Stimulated activated CD8-positive, alpha-beta memory T cell treated with anti-CD3 and anti-CD28 coated beads, Interleukin-4, amount 100 ng/mL, for 24 hours (primary cell): ENCODE measurements around the gene PSORS1C1.
A peak's percentile ranks its signal among the peaks of the same experiment; 100 is the strongest.
"Not testable (repeated sequence)": the region's sequence is repeated elsewhere in the genome, so short reads cannot be mapped to it uniquely, and the experiment has no call there.

ENCODE experiments used
- DNase-seq: peaks from one replicate; pipeline ENCODE4 v3.0.0-alpha.2; 2020; ENCODE audit warnings: low read depth

Gene PSORS1C1

GRCh38 chr6:31114541-31114878 is at the start of gene PSORS1C1:
PSORS1C1 (plus strand) TSS chr6:31114800; CDS start chr6:31129633, 14,833 bp downstream.
- no peak for DNase-seq

DNA sequence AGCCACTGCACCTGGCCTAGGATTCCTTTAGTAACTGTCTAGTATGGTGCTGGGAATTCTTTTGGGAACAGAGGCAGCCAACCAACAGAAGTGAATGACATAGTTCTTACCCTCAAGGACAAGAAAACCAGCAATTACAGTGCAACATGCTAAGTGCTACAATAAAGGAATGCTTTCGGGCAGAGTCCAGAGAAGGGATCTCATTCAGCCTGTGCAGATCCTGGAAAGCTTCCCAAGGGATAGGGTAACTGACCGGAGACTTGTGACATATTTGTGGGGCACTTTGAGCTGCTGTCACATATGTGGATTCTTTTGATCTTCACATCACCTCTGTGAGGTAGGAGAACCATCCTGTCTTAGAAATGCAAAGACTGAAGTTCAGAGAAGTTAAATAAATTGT is 49.0 kb upstream of the PSORS1C1 start:
- DNase-seq, result no peak

DNA sequence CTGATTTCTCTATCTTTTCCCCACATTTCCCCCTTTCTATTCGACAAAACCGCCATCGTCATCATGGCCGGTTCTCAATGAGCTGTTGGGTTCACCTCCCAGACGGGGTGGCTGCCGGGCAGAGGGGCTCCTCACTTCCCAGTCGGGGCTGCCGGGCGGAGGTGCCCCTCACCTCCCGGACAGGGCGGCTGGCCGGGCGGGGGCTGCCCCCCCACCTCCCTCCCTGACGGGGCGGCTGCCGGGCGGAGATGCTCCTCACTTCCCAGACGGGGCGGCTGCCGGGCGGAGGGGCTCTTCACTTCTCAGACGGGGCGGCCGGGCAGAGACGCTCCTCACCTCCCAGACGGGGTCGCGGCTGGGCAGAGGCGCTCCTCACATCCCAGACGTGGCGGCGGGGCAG is 47.6 kb upstream of the PSORS1C1 start:
- not testable (repeated sequence) for DNase-seq

DNA sequence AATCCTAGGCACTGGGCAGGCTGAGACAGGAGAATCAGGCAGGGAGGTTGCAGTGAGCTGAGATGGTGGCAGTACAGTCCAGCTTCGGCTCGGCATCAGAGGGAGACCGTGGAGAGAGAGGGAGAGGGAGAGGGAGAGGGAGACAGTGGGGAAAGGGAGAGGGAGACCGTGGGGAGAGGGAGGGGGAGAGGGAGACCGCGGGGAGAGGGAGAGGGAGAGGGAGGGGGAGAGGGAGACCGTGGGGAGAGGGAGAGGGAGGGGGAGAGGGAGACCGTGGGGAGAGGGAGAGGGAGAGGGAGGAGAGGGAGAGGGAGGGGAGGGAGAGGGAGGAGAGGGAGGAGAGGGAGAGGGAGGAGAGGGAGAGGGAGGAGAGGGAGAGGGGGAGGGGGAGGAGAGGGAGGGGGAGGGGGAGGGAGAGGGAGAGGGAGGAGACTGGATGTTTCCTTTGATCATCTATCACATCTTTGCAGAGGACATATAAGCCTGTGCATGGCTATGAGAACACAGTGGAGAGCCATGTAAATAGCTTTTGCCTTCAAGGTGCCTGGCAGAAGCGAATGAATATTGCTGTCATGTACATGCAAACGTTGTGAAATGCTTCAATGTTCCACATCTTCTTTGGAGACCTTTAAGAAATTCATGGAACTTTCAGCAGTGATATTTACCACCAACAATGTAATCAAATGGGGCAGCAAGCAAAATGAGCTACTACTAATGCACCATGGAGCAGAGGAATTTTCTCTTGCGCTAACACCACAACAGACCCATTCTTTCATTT is 46.5 kb upstream of the PSORS1C1 start:
- DNase-seq, result not testable (repeated sequence)

DNA sequence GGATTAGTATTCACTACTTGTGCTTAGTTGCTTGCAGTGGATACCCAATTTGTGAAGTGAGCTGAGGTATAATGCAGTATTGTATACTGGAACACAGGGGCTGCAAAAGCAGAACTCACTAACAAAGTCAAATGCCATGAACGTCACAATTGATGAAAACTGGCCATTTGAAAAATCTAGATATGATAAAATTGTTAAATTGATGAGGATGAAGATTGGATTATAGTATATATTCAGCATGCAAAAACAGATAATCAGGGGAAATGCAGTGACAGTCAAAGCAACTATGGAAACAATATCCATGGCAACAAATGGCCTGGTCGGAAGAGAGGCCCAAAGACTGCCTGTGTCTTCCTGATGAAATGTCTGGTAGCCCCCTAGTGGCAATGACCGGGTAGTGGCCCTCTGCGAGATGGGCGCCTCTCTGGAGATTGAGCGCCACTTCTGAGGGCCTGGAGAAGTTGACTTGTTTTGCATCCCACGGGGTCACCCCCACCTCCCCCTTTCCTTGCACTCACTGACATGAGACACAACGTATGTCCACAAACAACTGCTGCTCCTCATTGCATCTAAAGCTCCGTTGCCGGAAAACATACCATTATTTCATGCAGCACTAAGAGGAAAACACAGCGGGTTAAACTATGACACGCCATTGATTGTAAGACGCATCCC is 45.8 kb upstream of the PSORS1C1 start:
- peak; percentile 55 for DNase-seq

- DNase-seq, result no peak
These were observed 43.8 kb upstream of the PSORS1C1 start for GRCh38 chr6:31070711-31071197.

DNA sequence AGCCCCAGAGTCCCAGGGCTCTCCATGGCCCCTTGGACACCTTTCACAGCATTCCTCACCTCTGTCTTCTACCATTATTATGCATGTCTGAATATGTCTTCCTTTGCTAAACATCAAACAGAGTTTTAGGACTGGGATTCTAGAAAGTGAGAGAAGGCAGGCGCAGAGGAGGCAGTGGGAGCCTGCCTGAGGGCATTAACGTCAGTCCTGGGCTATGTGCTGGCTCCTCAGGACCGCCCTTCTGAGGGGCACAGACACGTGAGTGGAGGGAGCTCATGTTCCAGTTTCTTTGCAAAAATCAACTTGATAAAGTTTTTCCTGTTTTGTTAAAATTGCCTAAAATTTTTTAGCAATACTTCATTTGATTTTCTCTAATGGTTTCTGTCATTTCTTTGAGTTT is 40.2 kb upstream of the PSORS1C1 start:
- DNase-seq, result no peak

- no peak for DNase-seq
These were observed 39.1 kb upstream of the PSORS1C1 start for GRCh38 chr6:31075528-31075927.

GRCh38 chr6:31076611-31077010 is 38.0 kb upstream of the PSORS1C1 start:
- no peak for DNase-seq

DNA sequence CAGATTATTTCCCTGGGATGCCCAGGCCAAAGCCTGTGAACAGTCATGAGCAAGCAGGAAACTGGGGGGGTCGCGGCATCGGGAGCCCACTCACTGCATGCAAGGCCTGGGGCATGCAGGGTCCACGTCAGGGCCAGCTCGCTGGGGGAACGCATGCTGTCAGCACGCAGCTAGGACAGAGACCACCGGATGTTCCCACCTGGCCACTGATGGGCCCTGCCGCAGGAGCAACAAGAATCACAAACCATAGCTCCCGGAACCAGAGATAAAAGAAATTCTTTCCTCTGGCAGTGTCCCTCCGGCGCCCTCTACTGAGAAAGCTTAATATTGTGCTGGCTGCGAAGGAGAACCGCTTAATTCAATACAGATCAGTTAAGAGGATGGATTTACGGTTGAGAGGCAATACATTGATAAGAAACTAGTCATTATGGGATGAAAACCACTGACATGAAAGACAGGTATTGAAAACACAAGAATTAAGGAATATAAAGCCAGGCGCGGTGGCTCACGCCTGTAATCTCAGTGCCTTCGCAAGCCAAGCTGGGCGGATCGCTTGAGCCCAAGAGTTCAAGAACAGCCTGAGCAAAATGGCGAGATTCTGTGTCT is 34.8 kb upstream of the PSORS1C1 start:
- DNase-seq, result peak; percentile 42

- no peak for DNase-seq
These were observed 32.7 kb upstream of the PSORS1C1 start for GRCh38 chr6:31081872-31082271.

GRCh38 chr6:31083742-31084354 is 30.8 kb upstream of the PSORS1C1 start:
- DNase-seq, result no peak

DNA sequence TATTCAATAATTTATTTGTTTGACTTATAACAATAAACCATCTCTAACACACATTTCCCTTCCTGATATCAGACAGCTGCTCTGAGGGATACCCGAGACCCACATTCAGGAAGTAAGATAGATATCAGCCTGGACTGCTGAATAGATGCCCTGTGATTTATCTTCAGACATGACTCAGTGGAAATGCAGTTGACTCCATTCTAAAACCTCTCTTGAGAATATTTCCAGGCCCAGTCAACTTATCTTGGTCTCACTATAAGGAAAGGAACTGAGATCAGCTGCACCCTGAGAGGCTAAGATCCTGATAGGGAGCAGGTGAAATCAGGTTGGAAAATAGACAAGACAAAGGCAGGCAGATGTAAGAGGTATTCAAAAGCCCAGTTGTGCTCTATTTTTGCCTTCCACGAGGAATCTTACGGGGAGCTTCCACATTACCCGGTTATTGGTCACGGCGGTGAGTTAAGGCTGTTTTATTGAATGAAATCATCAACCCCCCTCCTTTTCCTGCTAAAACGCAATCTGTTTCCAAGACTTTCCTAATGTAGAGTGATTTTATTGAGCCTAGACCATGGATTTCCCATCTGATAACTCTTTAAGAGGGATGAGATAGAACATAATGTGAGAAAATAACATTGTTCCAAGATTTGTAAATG is 27.7 kb upstream of the PSORS1C1 start:
- DNase-seq, result no peak

DNA sequence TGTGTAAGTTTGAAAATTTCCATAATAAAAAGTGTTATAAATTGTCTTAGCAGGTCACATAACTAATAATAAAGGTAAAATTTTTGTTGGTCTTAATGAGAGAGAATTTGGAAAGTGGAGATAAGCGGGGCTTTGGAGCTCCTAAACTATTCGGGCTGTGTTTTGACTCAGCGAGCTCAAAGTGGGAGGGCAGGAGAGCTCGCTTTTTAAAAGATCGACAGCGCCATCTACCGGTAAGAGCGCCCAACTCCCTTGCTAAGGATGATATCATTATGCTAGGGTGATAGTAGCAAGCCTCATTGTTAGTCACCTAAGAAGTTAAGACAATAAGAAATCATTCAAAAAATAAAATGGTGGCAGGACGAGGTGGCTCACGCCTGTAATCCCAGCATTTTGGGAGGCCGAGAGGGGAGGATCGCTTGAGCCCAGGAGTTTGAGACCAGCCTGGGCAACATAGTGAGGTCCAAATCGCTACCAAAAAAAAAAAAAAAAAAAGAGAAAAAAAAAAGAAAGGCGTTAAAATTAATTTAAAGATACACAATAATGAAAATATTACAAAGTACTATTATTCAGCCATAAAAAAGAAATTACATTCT is 27.0 kb upstream of the PSORS1C1 start:
- DNase-seq, result peak; percentile 77

DNA sequence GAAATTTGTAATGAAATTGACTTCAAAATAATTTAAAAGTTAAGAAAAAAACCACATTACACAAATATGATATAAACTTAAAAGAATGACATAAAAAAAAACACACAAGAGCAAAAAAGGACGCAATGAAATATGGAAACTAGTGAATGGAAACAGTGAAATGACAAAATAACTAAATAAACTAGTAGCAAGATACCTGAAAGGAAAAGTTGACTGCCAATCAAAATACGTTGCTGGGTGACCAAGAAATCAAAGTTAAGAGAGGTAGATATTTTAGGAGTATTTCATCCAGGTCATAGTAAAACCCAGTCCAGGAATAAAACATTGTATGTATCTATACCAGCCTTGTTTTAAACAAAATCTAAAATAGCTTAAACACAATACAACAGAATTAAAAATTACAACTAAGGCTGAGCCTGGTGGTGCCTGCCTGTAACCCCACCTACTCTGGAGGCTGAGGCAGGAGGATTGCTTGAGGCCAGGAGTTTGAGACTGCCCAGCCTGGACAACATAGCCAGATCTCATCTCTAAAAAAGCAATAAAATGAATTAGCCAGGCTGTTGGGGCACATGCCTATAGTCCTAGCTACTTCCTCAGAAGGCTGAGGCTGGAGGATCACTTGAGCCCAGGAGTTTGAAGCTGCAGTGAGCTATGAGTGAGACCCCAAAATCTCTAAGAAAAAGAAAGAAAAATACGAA is 24.2 kb upstream of the PSORS1C1 start:
- DNase-seq, result no peak

DNA sequence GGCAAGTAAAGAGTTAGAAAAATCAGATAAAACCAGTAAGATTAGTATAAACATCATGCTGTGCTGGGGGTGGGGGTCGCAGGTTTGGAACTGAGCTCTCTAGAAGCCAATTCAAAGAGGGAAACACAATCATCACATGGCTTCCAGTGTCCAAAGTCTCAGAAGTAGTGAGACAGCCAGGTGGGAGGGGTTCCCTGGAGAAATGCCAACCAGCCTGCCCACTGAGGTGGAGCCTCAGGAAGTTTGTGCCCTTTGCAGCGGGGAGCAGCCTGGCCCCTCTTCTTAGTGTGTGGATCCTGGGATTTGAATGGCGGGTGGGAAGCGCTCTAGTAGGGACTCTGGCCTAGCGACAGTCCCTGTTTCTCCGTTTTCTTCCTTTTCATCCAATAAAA is 23.6 kb upstream of the PSORS1C1 start:
- no peak for DNase-seq

DNA sequence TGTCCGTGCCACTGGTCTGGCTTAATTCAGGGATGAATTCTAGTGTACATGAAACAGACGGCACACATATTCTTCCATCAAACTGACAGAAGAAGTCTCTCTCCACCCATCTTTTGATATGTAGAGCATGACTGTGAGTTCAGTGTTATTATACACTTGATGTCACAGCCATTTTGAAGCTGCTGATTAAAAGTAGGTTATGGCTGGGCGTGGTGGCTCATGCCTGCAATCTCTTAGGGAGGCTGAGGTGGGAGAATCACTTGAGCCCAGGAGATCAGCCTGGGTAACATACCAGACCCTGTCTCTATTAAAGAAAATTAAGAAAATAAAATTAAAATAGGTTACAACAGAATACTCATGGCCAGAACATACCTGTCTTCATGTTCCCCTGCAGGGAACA is 22.9 kb upstream of the PSORS1C1 start:
- DNase-seq, result no peak

DNA sequence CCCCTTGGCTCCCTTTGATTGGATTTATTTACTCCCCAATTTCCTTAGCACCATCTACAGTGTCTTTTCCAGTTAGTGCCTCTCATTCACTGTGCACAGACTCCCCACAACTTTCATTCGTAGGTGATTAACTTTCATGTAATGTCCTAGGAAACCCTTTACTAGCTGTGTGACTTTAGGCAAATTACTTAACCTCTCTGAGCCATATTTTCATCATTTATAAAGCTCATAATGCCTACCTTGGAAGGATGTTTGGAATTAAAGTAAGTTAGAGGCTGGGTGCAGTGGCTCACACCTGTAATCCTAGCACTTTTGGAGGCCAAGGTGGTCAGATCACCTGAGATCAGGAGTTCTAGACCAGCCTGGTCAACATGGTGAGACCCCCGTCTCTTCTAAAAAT is 22.4 kb upstream of the PSORS1C1 start:
- no peak for DNase-seq

DNA sequence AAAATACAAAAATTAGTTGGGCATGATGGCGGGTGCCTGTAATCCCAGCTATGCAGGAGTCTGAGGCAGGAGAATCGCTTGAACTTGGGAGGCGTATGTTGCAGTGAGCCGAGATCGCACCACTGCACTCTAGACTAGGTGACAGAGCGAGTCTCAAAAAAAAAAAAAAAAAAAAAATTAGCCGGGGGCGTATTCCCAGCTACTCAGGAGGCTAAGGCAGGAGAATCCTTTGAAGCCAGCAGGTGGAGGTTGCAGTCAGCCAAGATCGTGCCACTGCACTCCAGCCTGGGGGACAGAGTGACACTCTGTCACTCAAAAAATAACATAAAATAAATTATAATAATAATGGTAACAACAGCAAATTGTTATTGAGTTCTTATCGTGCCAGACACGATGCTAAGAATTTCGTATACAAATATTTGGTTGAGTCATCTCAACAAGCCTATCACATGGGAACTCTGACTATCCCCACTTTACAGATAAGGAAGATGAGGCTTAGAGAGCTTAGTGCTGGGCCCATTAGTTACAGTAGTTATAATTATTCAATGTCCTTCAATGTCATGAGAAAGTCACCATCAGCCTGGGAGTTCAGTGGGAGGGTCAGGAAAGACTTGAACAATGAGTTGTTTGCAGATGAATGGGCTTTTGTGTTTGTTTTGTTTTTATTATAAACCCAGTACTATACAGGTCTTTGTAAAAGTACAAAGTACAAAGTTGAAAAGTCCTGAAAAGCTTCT is 21.7 kb upstream of the PSORS1C1 start:
- no peak for DNase-seq

GRCh38 chr6:31094389-31094881 is 20.2 kb upstream of the PSORS1C1 start:
- no peak for DNase-seq
